ENCODE data around the gene FAXDC2.

Gene FAXDC2

DNA sequence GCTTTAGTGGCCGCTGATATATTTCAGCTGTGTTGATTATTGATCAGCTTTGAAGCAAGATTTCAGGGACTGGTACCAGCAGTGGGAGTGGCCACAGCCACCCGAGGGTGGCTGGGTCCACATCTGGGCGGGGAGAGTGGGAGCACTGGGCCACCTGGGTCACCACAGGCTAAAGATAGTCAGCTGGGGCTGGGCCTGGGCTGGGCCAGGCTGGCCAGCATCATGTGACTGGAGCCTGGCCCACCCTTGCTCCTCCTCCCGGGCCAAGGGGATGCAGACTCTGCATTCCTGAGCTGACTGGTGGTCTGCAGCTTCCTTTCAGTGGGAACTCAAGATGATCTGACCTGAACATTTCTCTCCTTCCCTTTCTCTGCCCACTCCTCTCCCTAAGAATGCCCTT lies 68.1 kb downstream of the FAXDC2 start:
- H3K36me3 ChIP-seq (ENCODE audit: control insufficient read depth in 4 of 4, insufficient read depth in 4 of 4, low read length in 3 of 4): peaks cover 0 to 21% (median 2%) of the 10 kb centered on the region in 4 experiments
- H3K27ac ChIP-seq (ENCODE audit: insufficient read depth in 1 of 2, low read depth in 1 of 2, low read length in 2 of 2, poor library complexity in 1 of 2, severe bottlenecking in 2 of 2): peak overlapping the region; percentile 33 to 64
- DNase-seq: no peak
- peaks cover 7 to 55% (median 48%) of the 10 kb centered on the region in 4 experiments for H3K4me1 ChIP-seq (ENCODE audit: control extremely low read depth in 1 of 4, control insufficient read depth in 4 of 4, insufficient read depth in 4 of 4, low read length in 3 of 4)
- POLR2A ChIA-PET: interaction anchor here (1.0 kb wide), 1 partner anchor 27 kb away, joined by 3 read pairs; no protein-coding TSS in a partner anchor
- 88% methylated on average over 4 of the region's 4 CpGs for WGBS (ENCODE audit: insufficient coverage)
- CTCF ChIA-PET: interaction anchor here (1.1 to 1.3 kb wide), 2 partner anchors 11 to 29 kb away, joined by 3 read pairs; no protein-coding TSS in a partner anchor
- no peaks in the 10 kb centered on the region for H3K9me3 ChIP-seq (ENCODE audit: control extremely low read depth in 1 of 5, control insufficient read depth in 4 of 5, insufficient read depth in 2 of 5, low read depth in 1 of 5, low read length in 4 of 5)
- H3K4me3 ChIP-seq (ENCODE audit: control insufficient read depth in 1 of 7, extremely low read depth in 1 of 7, insufficient read depth in 4 of 7, low read depth in 2 of 7, low read length in 6 of 7): no peak overlapping the region
- H3K27me3 ChIP-seq (replicated peaks in 2 of 5; ENCODE audit: control insufficient read depth in 4 of 5, insufficient read depth in 5 of 5, low read length in 4 of 5): no peaks in the 10 kb centered on the region

DNA sequence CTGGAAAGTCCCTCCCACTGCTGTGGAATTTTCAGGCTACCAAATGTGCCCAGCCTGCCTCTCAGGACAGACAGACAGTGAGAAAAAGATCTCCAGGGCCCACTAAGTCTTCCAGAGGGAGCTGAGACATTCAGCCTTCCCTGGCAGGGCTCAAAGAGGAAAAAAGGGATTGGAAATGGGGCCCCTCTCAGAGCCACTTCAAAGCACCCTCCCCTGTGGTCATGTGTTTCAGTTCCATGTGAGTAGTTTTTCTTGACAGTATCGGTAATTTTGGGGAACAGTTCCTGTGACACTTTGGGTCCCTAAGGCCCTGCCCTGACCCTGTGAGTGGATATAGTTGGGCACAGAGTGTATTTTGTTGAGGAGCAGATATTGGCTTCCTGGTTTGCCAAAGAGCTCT lies 70.3 kb downstream of the FAXDC2 start:
- H3K36me3 ChIP-seq (ENCODE audit: control insufficient read depth in 4 of 4, insufficient read depth in 4 of 4, low read length in 3 of 4): peaks cover 0 to 29% (median 2%) of the 10 kb centered on the region in 4 experiments
- DNase-seq: no peak
- H3K27me3 ChIP-seq (replicated peaks in 2 of 5; ENCODE audit: control insufficient read depth in 4 of 5, insufficient read depth in 5 of 5, low read length in 4 of 5): no peaks in the 10 kb centered on the region
- no peaks in the 10 kb centered on the region for H3K9me3 ChIP-seq (ENCODE audit: control extremely low read depth in 1 of 5, control insufficient read depth in 4 of 5, insufficient read depth in 2 of 5, low read depth in 1 of 5, low read length in 4 of 5)
- ChIA-PET CTCF (interaction anchor here (0.9 to 2.2 kb wide), 7 partner anchors 9 to 130 kb away, joined by 3 to 12 read pairs (median 4); no protein-coding TSS in a partner anchor), POLR2A (no interaction called here)
- peaks cover 6 to 46% (median 38%) of the 10 kb centered on the region in 4 experiments for H3K4me1 ChIP-seq (ENCODE audit: control extremely low read depth in 1 of 4, control insufficient read depth in 4 of 4, insufficient read depth in 4 of 4, low read length in 3 of 4)
- H3K4me3 ChIP-seq (ENCODE audit: control insufficient read depth in 1 of 7, extremely low read depth in 1 of 7, insufficient read depth in 4 of 7, low read depth in 2 of 7, low read length in 6 of 7): no peak overlapping the region
- WGBS (ENCODE audit: insufficient coverage): no CpG with 5 or more reads among the region's 1 CpG
- peak overlapping the region in 1 of 2 experiments; percentile 31 for H3K27ac ChIP-seq (ENCODE audit: insufficient read depth in 1 of 2, low read depth in 1 of 2, low read length in 2 of 2, poor library complexity in 1 of 2, severe bottlenecking in 2 of 2)

DNA sequence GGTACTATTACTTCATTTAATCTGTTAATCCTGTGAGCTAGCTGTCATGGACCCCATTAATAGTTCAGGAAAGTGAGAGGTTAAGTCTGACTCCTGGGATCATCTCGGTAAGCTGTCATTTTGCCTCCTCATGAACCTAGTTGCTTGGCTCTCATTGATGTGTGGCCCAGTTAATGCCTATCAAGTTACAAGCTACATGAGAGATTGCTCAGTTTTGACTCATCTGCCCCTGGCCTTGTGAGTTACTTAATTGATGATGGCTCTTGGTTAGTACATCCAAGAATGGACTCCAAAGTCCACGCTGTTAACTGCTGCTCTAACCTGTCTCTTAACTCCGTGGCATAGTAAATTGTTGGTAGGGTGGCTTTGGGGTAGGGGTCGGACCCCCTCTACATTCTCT lies 71.3 kb downstream of the FAXDC2 start:
- ChIA-PET POLR2A (no interaction called here), CTCF (interaction anchor here (1.3 kb wide), 2 partner anchors 21 to 129 kb away, joined by 3 read pairs; no protein-coding TSS in a partner anchor)
- Histone ChIP-seq H3K4me1 (ENCODE audit: control extremely low read depth in 1 of 4, control insufficient read depth in 4 of 4, insufficient read depth in 4 of 4, low read length in 3 of 4) (peaks cover under 1 to 39% (median 29%) of the 10 kb centered on the region in 4 experiments), H3K27me3 (replicated peaks in 2 of 5; ENCODE audit: control insufficient read depth in 4 of 5, insufficient read depth in 5 of 5, low read length in 4 of 5) (no peaks in the 10 kb centered on the region), H3K36me3 (ENCODE audit: control insufficient read depth in 4 of 4, insufficient read depth in 4 of 4, low read length in 3 of 4) (peaks cover 0 to 35% (median 2%) of the 10 kb centered on the region in 4 experiments), H3K4me3 (ENCODE audit: control insufficient read depth in 1 of 7, extremely low read depth in 1 of 7, insufficient read depth in 4 of 7, low read depth in 2 of 7, low read length in 6 of 7) (no peak overlapping the region), H3K27ac (ENCODE audit: insufficient read depth in 1 of 2, low read depth in 1 of 2, low read length in 2 of 2, poor library complexity in 1 of 2, severe bottlenecking in 2 of 2) (peak overlapping the region in 1 of 2 experiments; percentile 31), H3K9me3 (ENCODE audit: control extremely low read depth in 1 of 5, control insufficient read depth in 4 of 5, insufficient read depth in 2 of 5, low read depth in 1 of 5, low read length in 4 of 5) (no peaks in the 10 kb centered on the region)
- 80% methylated on average over 1 of the region's 4 CpGs for WGBS (ENCODE audit: insufficient coverage)
- DNase-seq: no peak

DNA sequence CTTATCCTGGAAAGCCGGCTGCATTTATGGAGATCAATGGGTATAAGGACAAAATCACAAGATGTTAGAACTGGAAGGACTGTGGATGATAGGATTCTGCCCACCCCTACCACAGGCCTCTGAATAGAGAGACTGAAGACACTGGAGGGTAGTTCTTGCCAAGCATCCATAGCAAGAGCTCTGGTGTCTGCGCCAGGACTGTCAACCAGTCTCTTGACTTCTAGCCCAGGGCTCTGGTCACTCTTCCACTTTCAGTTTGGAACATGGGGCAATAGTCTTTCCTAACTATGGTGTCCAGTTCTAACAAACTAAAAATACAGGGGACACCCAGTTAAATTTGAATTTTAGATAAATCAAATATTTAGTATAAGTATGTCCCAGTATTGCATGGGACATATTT lies 71.9 kb downstream of the FAXDC2 start:
- H3K27ac ChIP-seq (ENCODE audit: insufficient read depth in 1 of 2, low read depth in 1 of 2, low read length in 2 of 2, poor library complexity in 1 of 2, severe bottlenecking in 2 of 2): no peak overlapping the region
- 100% methylated on average over 2 of the region's 2 CpGs for WGBS (ENCODE audit: insufficient coverage)
- H3K4me3 ChIP-seq (ENCODE audit: control insufficient read depth in 1 of 7, extremely low read depth in 1 of 7, insufficient read depth in 4 of 7, low read depth in 2 of 7, low read length in 6 of 7): no peak overlapping the region
- H3K36me3 ChIP-seq (ENCODE audit: control insufficient read depth in 4 of 4, insufficient read depth in 4 of 4, low read length in 3 of 4): peaks cover 0 to 41% (median 2%) of the 10 kb centered on the region in 4 experiments
- CTCF ChIA-PET: interaction anchor here (0.9 kb wide), 1 partner anchor 13 kb away, joined by 3 read pairs; no protein-coding TSS in a partner anchor
- POLR2A ChIA-PET: interaction anchor here (0.5 kb wide), 1 partner anchor 284 kb away, joined by 4 read pairs; no protein-coding TSS in a partner anchor
- no peak for DNase-seq
- no peaks in the 10 kb centered on the region for H3K9me3 ChIP-seq (ENCODE audit: control extremely low read depth in 1 of 5, control insufficient read depth in 4 of 5, insufficient read depth in 2 of 5, low read depth in 1 of 5, low read length in 4 of 5)
- peaks cover 0 to 37% (median 27%) of the 10 kb centered on the region in 4 experiments for H3K4me1 ChIP-seq (ENCODE audit: control extremely low read depth in 1 of 4, control insufficient read depth in 4 of 4, insufficient read depth in 4 of 4, low read length in 3 of 4)
- no peaks in the 10 kb centered on the region for H3K27me3 ChIP-seq (replicated peaks in 2 of 5; ENCODE audit: control insufficient read depth in 4 of 5, insufficient read depth in 5 of 5, low read length in 4 of 5)

DNA sequence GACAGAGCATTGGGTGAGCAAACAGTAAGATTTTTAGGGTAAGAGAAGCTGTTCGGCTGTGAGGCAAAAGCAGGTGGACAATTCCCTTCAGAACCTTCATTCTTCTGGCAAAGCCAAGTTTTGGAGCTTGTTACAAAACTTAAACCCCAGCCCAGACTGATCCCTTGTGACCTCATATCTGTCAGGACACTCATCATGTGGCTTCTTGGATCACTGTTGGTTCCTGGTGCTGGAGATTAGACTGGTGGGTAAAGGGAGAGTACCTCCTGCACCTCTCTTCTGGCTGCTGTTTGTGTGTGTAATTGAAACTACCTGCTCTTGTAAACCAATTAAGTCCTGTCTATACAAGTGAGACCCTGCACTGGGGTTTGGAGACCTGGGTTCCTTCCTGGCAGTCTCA lies 74.2 kb downstream of the FAXDC2 start:
- Histone ChIP-seq H3K4me1 (ENCODE audit: control extremely low read depth in 1 of 4, control insufficient read depth in 4 of 4, insufficient read depth in 4 of 4, low read length in 3 of 4) (peaks cover 0 to 33% (median 19%) of the 10 kb centered on the region in 4 experiments), H3K27ac (ENCODE audit: insufficient read depth in 1 of 2, low read depth in 1 of 2, low read length in 2 of 2, poor library complexity in 1 of 2, severe bottlenecking in 2 of 2) (peak overlapping the region in 1 of 2 experiments; percentile 67), H3K4me3 (ENCODE audit: control insufficient read depth in 1 of 7, extremely low read depth in 1 of 7, insufficient read depth in 4 of 7, low read depth in 2 of 7, low read length in 6 of 7) (no peak overlapping the region), H3K9me3 (ENCODE audit: control extremely low read depth in 1 of 5, control insufficient read depth in 4 of 5, insufficient read depth in 2 of 5, low read depth in 1 of 5, low read length in 4 of 5) (no peaks in the 10 kb centered on the region), H3K36me3 (ENCODE audit: control insufficient read depth in 4 of 4, insufficient read depth in 4 of 4, low read length in 3 of 4) (peaks cover 0 to 40% (median 2%) of the 10 kb centered on the region in 4 experiments), H3K27me3 (replicated peaks in 2 of 5; ENCODE audit: control insufficient read depth in 4 of 5, insufficient read depth in 5 of 5, low read length in 4 of 5) (no peaks in the 10 kb centered on the region)
- WGBS (ENCODE audit: insufficient coverage): no CpG with 5 or more reads among the region's 1 CpG
- DNase-seq: peak in 2 of 3 donors; percentile 47 to 61
- ChIA-PET CTCF (interaction anchor here (0.6 to 1.9 kb wide), 2 partner anchors 10 to 126 kb away, joined by 3 to 5 read pairs; no protein-coding TSS in a partner anchor), POLR2A (no interaction called here)

DNA sequence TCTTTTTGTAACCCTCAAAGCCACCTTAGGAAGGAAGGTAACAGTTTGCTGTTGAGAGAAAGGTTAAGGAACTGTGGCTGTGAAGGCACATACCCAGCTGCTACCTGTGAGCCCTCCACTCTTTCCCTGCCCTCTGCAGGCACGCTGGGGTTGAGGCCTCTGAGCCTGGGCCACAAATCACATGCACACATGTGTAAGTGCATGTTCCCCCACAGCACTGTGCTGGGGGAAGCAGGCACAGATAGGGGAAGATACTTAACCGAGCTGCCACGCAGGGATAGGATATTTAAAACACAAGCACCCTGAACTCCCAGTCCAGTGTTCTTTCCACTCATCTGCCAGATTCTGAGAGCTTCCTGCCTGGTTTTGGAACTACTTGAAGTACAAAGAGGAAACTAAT lies 77.1 kb downstream of the FAXDC2 start:
- H3K4me3 ChIP-seq (ENCODE audit: control insufficient read depth in 1 of 7, extremely low read depth in 1 of 7, insufficient read depth in 4 of 7, low read depth in 2 of 7, low read length in 6 of 7): no peak overlapping the region
- peaks cover 0 to 36% (median 2%) of the 10 kb centered on the region in 4 experiments for H3K36me3 ChIP-seq (ENCODE audit: control insufficient read depth in 4 of 4, insufficient read depth in 4 of 4, low read length in 3 of 4)
- H3K4me1 ChIP-seq (ENCODE audit: control extremely low read depth in 1 of 4, control insufficient read depth in 4 of 4, insufficient read depth in 4 of 4, low read length in 3 of 4): peaks cover 2 to 58% (median 35%) of the 10 kb centered on the region in 4 experiments
- no peaks in the 10 kb centered on the region for H3K9me3 ChIP-seq (ENCODE audit: control extremely low read depth in 1 of 5, control insufficient read depth in 4 of 5, insufficient read depth in 2 of 5, low read depth in 1 of 5, low read length in 4 of 5)
- CTCF ChIA-PET: interaction anchor here (1.6 to 1.9 kb wide), 2 partner anchors 10 to 37 kb away, joined by 4 read pairs; no protein-coding TSS in a partner anchor
- peak overlapping the region in 1 of 2 experiments; percentile 19 for H3K27ac ChIP-seq (ENCODE audit: insufficient read depth in 1 of 2, low read depth in 1 of 2, low read length in 2 of 2, poor library complexity in 1 of 2, severe bottlenecking in 2 of 2)
- 32% methylated on average over 2 of the region's 3 CpGs for WGBS (ENCODE audit: insufficient coverage)
- H3K27me3 ChIP-seq (replicated peaks in 2 of 5; ENCODE audit: control insufficient read depth in 4 of 5, insufficient read depth in 5 of 5, low read length in 4 of 5): no peaks in the 10 kb centered on the region
- DNase-seq: peak in 1 of 3 donors; percentile 39
- POLR2A ChIA-PET: interaction anchor here (0.6 kb wide), 1 partner anchor 529 kb away, joined by 4 read pairs; no protein-coding TSS in a partner anchor

DNA sequence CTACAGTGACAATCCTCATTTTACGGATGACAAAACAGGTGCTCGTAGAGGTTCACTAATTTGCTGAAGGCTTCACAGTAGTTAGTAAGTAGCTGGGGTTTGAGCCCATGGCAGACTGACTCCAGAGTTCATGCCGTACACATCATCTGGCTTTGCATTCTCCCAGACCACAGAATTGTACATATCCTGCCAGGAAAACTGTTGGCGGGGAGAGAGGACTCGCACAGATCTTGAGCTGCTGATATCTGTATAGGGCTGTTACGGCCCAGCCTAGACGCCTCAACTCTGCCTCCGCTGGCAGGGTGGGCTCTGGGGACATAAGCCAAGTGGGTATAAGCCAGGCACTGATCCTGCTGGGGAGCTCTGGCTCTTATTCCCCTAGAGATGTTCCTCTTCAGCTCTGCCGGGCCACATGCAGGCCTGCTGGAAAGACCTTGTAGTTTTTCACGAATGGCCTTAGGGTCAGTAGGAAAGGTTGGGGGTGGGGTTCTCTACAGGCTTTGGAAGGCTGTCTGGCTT lies 79.0 kb downstream of the FAXDC2 start:
- H3K4me3 ChIP-seq (ENCODE audit: control insufficient read depth in 1 of 7, extremely low read depth in 1 of 7, insufficient read depth in 4 of 7, low read depth in 2 of 7, low read length in 6 of 7): no peak overlapping the region
- H3K27ac ChIP-seq (ENCODE audit: insufficient read depth in 1 of 2, low read depth in 1 of 2, low read length in 2 of 2, poor library complexity in 1 of 2, severe bottlenecking in 2 of 2): no peak overlapping the region
- peaks cover 0 to 36% (median 2%) of the 10 kb centered on the region in 4 experiments for H3K36me3 ChIP-seq (ENCODE audit: control insufficient read depth in 4 of 4, insufficient read depth in 4 of 4, low read length in 3 of 4)
- ChIA-PET CTCF (interaction anchor here (0.6 to 1.8 kb wide), 6 partner anchors 9 to 121 kb away, joined by 3 to 5 read pairs (median 3); no protein-coding TSS in a partner anchor), POLR2A (no interaction called here)
- 67% methylated on average over 6 of the region's 10 CpGs for WGBS (ENCODE audit: insufficient coverage)
- no peak for DNase-seq
- H3K4me1 ChIP-seq (ENCODE audit: control extremely low read depth in 1 of 4, control insufficient read depth in 4 of 4, insufficient read depth in 4 of 4, low read length in 3 of 4): peaks cover 6 to 73% (median 45%) of the 10 kb centered on the region in 4 experiments
- no peaks in the 10 kb centered on the region for H3K27me3 ChIP-seq (replicated peaks in 2 of 5; ENCODE audit: control insufficient read depth in 4 of 5, insufficient read depth in 5 of 5, low read length in 4 of 5)
- no peaks in the 10 kb centered on the region for H3K9me3 ChIP-seq (ENCODE audit: control extremely low read depth in 1 of 5, control insufficient read depth in 4 of 5, insufficient read depth in 2 of 5, low read depth in 1 of 5, low read length in 4 of 5)
